GM21447 (cell line): ENCODE measurements around the gene ACSL5.
"Not testable (repeated sequence)": the region's sequence is repeated elsewhere in the genome, so short reads cannot be mapped to it uniquely, and the experiment has no call there.

Source experiments
- ATAC-seq: cut with Tn5 transposase; IDR thresholded peaks from one replicate; pipeline ENCODE4 v1.9.1; 2021; ENCODE audit not compliant: unreplicated experiment

ACSL5 gene

GRCh38 chr10:112349521-112350085 lies 24.3 kb upstream of the ACSL5 start:
- ATAC-seq, result no peak

GRCh38 chr10:112351146-112351545 lies 22.8 kb upstream of the ACSL5 start:
- no peak for ATAC-seq

GRCh38 chr10:112352044-112352443 lies 21.9 kb upstream of the ACSL5 start:
- no peak for ATAC-seq

GRCh38 chr10:112353046-112353445 lies 20.9 kb upstream of the ACSL5 start:
- no peak for ATAC-seq

- ATAC-seq, result no peak
Observed at GRCh38 chr10:112356686-112357085, 17.2 kb upstream of the ACSL5 start.

GRCh38 chr10:112359606-112360307 lies 14.2 kb upstream of the ACSL5 start:
- ATAC-seq, result no peak

- ATAC-seq, result no peak
Observed at GRCh38 chr10:112360308-112361270, 13.3 kb upstream of the ACSL5 start.

GRCh38 chr10:112361951-112362751 lies 11.8 kb upstream of the ACSL5 start:
- ATAC-seq, result no peak

GRCh38 chr10:112362833-112363232 lies 11.1 kb upstream of the ACSL5 start:
- ATAC-seq, result no peak

- ATAC-seq, result no peak
Observed at GRCh38 chr10:112363696-112364688, 9.9 kb upstream of the ACSL5 start.

GRCh38 chr10:112365014-112365432 lies 8.9 kb upstream of the ACSL5 start:
- ATAC-seq, result no peak

GRCh38 chr10:112365451-112365850 lies 8.5 kb upstream of the ACSL5 start:
- ATAC-seq, result no peak

- ATAC-seq, result no peak
Observed at GRCh38 chr10:112366992-112367391, 6.9 kb upstream of the ACSL5 start.

GRCh38 chr10:112367516-112367915 lies 6.4 kb upstream of the ACSL5 start:
- no peak for ATAC-seq

GRCh38 chr10:112369495-112370423 lies 4.2 kb upstream of the ACSL5 start:
- ATAC-seq, result peak; percentile 92

- ATAC-seq, result no peak
Observed at GRCh38 chr10:112370424-112370819, 3.5 kb upstream of the ACSL5 start.

GRCh38 chr10:112371326-112371725 lies 2.6 kb upstream of the ACSL5 start:
- not testable (repeated sequence) for ATAC-seq

GRCh38 chr10:112372182-112372810 lies 1.6 kb upstream of the ACSL5 start:
- not testable (repeated sequence) for ATAC-seq
